ENCODE measurements around the gene ELF5. TPM values are rescaled to one million over a fixed set of nuclear protein-coding genes. Genes with fewer than 3 reads are reported as not detected.

ELF5 gene
- total and polyA plus RNA-seq, 10 of the 15 experiments (the other 5 are each of a cell fraction or from before 2014, with no cell fraction given), result not detected

DNA sequence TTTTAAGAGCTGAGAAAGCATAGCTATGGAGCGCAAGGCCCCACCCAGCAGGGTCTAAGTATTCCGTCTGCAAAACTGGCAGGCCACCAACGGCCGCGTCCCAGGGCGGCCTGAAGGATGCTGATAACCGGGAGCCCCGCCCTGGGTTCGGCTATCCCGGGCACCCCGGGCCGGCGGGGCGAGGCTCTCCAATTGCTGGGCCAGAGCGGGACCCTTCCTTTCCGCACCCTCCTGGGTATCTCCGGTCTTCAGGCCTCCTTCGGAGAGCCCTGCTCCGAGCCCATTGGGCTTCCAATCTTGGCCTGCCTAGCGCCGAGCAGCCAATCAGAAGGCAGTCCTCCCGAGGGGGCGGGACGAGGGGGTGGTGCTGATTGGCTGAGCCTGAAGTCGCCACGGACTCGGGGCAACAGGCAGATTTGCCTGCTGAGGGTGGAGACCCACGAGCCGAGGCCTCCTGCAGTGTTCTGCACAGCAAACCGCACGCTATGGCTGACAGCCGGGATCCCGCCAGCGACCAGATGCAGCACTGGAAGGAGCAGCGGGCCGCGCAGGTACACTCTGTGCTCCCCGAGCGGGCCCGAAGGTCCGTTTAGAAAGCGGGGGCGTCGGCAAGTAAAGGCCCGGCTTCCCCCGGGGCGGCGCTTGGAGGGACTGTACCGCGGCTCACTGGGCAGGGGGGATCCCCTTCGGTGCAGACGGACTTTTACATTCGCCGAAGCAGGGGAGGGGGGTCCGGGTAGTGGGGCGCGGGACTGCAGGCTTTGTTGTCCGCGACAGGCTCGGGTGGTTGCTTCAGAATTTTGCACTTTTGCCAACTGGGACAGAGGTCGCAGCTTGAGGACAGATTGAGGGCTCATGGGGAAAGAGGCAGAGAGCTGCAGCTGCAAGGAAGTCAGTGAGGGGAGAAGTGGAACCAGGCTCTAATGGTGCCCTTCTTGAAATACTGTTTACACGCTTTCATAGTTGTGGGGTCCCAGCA lies 74.8 kb downstream of the ELF5 start, which contains the start of gene CAT (continued):
- TF ChIP-seq, protein P1, sequence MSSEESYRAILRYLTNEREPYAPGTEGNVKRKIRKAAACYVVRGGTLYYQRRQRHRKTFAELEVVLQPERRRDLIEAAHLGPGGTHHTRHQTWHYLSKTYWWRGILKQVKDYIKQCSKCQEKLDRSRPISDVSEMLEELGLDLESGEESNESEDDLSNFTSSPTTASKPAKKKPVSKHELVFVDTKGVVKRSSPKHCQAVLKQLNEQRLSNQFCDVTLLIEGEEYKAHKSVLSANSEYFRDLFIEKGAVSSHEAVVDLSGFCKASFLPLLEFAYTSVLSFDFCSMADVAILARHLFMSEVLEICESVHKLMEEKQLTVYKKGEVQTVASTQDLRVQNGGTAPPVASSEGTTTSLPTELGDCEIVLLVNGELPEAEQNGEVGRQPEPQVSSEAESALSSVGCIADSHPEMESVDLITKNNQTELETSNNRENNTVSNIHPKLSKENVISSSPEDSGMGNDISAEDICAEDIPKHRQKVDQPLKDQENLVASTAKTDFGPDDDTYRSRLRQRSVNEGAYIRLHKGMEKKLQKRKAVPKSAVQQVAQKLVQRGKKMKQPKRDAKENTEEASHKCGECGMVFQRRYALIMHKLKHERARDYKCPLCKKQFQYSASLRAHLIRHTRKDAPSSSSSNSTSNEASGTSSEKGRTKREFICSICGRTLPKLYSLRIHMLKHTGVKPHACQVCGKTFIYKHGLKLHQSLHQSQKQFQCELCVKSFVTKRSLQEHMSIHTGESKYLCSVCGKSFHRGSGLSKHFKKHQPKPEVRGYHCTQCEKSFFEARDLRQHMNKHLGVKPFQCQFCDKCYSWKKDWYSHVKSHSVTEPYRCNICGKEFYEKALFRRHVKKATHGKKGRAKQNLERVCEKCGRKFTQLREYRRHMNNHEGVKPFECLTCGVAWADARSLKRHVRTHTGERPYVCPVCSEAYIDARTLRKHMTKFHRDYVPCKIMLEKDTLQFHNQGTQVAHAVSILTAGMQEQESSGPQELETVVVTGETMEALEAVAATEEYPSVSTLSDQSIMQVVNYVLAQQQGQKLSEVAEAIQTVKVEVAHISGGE (CRISPR knock-in tag; IDR thresholded peaks at IDR 0.05), result no peak
- TF ChIP-seq GATAD2B (conservative IDR thresholded peaks at IDR 0.05; ENCODE audit: low read depth) (peak; percentile 68; the same call in 1 of the 2 replicates), FOXK2 (IDR thresholded peaks at IDR 0.05) (peak; percentile 92), NFYA (IDR thresholded peaks at IDR 0.05; ENCODE audit: borderline replicate concordance, low read depth, low read length) (peak; percentile 42; the same call in 1 of the 2 replicates), POLR2AphosphoS5 (IDR thresholded peaks at IDR 0.05; ENCODE audit: low read length) (no peak; the same call in none of the 2 replicates), PAX8 (IDR thresholded peaks at IDR 0.05) (no peak), CREM (IDR thresholded peaks at IDR 0.05; ENCODE audit: low read depth) (peak; percentile 6; the same call in 1 of the 2 replicates), ZZZ3 (IDR thresholded peaks at IDR 0.05; ENCODE audit: control insufficient read depth, insufficient read length, low read depth) (no peak), IKZF1 (conservative IDR thresholded peaks at IDR 0.05) (peak; percentile 73), SRF (IDR thresholded peaks at IDR 0.05; ENCODE audit: low read depth in 2 of 2, low read length in 2 of 2) (no peak), IRF4 (IDR thresholded peaks at IDR 0.05; ENCODE audit: low read depth, low read length) (no peak), LARP7 (IDR thresholded peaks at IDR 0.05) (peak; percentile 60; the same call in 1 of the 2 replicates), YBX1 (IDR thresholded peaks at IDR 0.05) (no peak), FOXM1 (IDR thresholded peaks at IDR 0.05; ENCODE audit: low read depth, low read length) (no peak)
- TF ChIP-seq, protein P2, sequence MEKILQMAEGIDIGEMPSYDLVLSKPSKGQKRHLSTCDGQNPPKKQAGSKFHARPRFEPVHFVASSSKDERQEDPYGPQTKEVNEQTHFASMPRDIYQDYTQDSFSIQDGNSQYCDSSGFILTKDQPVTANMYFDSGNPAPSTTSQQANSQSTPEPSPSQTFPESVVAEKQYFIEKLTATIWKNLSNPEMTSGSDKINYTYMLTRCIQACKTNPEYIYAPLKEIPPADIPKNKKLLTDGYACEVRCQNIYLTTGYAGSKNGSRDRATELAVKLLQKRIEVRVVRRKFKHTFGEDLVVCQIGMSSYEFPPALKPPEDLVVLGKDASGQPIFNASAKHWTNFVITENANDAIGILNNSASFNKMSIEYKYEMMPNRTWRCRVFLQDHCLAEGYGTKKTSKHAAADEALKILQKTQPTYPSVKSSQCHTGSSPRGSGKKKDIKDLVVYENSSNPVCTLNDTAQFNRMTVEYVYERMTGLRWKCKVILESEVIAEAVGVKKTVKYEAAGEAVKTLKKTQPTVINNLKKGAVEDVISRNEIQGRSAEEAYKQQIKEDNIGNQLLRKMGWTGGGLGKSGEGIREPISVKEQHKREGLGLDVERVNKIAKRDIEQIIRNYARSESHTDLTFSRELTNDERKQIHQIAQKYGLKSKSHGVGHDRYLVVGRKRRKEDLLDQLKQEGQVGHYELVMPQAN (conservative IDR thresholded peaks at IDR 0.05), result peak; percentile 60
- TF ChIP-seq, protein P3, sequence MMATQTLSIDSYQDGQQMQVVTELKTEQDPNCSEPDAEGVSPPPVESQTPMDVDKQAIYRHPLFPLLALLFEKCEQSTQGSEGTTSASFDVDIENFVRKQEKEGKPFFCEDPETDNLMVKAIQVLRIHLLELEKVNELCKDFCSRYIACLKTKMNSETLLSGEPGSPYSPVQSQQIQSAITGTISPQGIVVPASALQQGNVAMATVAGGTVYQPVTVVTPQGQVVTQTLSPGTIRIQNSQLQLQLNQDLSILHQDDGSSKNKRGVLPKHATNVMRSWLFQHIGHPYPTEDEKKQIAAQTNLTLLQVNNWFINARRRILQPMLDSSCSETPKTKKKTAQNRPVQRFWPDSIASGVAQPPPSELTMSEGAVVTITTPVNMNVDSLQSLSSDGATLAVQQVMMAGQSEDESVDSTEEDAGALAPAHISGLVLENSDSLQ (IDR thresholded peaks at IDR 0.05), result peak; percentile 90
- TF ChIP-seq, protein P4, sequence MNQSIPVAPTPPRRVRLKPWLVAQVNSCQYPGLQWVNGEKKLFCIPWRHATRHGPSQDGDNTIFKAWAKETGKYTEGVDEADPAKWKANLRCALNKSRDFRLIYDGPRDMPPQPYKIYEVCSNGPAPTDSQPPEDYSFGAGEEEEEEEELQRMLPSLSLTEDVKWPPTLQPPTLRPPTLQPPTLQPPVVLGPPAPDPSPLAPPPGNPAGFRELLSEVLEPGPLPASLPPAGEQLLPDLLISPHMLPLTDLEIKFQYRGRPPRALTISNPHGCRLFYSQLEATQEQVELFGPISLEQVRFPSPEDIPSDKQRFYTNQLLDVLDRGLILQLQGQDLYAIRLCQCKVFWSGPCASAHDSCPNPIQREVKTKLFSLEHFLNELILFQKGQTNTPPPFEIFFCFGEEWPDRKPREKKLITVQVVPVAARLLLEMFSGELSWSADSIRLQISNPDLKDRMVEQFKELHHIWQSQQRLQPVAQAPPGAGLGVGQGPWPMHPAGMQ (IDR thresholded peaks at IDR 0.05; ENCODE audit: borderline replicate concordance), result peak; percentile 80
- TF ChIP-seq, protein P5, sequence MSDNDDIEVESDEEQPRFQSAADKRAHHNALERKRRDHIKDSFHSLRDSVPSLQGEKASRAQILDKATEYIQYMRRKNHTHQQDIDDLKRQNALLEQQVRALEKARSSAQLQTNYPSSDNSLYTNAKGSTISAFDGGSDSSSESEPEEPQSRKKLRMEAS (IDR thresholded peaks at IDR 0.05; ENCODE audit: low read depth, low read length), result peak; percentile 47
- TF ChIP-seq, protein P6, sequence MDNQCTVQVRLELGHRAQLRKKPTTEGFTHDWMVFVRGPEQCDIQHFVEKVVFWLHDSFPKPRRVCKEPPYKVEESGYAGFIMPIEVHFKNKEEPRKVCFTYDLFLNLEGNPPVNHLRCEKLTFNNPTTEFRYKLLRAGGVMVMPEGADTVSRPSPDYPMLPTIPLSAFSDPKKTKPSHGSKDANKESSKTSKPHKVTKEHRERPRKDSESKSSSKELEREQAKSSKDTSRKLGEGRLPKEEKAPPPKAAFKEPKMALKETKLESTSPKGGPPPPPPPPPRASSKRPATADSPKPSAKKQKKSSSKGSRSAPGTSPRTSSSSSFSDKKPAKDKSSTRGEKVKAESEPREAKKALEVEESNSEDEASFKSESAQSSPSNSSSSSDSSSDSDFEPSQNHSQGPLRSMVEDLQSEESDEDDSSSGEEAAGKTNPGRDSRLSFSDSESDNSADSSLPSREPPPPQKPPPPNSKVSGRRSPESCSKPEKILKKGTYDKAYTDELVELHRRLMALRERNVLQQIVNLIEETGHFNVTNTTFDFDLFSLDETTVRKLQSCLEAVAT (IDR thresholded peaks at IDR 0.05), result peak; percentile 73
